Fibroblast of skin of left quadriceps (primary cell): ENCODE measurements around the gene LAMC3.
A peak's percentile ranks its signal among the peaks of the same experiment; 100 is the strongest.

ENCODE experiments used
- DNase-seq, 2 experiments: peaks; one replicate each; pipeline ENCODE4 v3.0.0-alpha.2; 2013; ENCODE audit warnings: low read depth in 2 of 2

The LAMC3 gene

DNA sequence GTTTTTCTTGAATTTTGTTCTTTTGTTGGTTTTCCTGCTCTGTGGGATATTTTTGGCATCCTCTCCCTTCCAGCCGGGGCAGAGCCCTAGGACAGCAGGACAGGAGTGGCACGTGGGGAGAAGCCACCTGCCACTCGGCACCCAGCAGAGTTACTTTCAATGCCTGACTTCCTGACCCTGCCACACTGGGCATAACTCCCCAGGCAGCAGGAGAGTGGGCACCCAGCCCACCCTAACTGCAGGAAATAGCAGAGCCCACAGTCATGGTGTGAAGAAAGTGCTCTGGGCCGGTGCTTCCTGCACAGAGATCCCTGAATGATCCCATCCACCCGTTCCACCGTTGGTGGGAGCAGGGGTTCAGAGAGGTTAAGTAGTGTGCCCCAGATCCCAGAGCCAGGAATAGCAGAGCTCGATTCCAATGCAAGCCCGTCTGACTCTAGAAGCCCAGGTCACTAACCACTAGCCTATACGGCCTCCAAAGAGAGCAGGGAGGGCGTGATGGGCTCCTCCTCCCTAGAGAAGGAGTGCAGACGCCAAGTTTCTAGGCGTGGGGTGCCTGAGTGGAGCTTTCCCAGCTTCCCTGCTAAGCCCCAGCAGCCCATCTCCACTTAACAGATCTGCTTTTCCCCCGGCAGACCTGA, 108.3 kb downstream of the LAMC3 start:
- DNase-seq = no peak

DNA sequence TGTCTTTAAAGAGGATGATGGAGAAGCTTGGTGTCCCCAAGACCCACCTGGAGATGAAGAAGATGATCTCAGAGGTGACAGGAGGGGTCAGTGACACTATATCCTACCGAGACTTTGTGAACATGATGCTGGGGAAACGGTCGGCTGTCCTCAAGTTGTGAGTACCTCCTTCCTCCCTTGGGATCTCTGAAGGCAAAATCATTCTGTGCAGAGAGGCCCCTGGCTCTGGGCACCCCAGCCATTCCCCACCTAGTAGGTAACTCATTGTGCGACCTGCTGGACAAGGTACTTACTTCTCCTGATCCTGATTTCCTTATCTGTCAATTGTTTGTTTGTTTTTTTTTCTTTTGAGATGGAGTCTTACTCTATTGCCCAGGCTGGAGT, 108.8 kb downstream of the LAMC3 start:
- DNase-seq = no peak

- no peak for DNase-seq
These were observed 110.6 kb downstream of the LAMC3 start for GRCh38 chr9:131119600-131119999.

- DNase-seq = no peak
These were observed 111.8 kb downstream of the LAMC3 start for GRCh38 chr9:131120620-131121228.

GRCh38 chr9:131121346-131121745, 112.4 kb downstream of the LAMC3 start:
- DNase-seq = no peak

- DNase-seq = no peak
These were observed 113.2 kb downstream of the LAMC3 start for GRCh38 chr9:131122158-131122557.

DNA sequence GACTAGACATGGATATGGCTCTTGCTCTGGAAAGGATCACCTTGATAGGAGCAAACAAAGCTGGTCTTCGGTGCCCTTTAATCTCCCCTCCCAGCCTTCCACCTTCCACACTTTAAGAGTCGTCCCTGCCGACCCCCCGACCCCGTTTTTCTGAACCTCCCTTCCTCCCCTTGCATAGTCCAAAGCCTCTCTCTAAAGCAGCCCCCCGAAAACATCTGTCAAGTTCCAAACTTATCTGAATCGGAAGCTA, 116.0 kb downstream of the LAMC3 start:
- no peak for DNase-seq

GRCh38 chr9:131125288-131126058, 116.5 kb downstream of the LAMC3 start, which contains the start of gene NUP214:
TSS of gene NUP214 (plus strand) at chr9:131125586. CDS start at chr9:131125705, 119 bp downstream.
- peak; percentile 93 to 94 for DNase-seq

DNA sequence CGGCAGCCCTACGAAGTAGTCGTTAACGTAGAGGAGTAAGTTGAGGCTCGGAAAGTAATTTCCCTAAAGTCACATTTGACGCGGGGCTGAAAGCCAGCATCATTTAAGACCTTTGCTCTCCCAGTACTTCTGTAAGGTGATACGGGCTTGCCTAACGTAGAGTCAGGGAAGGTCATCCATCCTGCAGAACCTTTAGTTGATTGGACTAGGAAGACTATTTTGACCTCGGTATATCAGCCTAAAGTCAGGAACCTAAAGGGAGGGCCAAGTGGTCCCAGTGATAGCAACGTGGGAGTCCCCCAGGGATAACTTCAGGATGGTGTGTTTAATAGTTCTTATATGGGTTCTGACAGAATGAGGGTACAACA, 117.1 kb downstream of the LAMC3 start:
- DNase-seq = no peak

DNA sequence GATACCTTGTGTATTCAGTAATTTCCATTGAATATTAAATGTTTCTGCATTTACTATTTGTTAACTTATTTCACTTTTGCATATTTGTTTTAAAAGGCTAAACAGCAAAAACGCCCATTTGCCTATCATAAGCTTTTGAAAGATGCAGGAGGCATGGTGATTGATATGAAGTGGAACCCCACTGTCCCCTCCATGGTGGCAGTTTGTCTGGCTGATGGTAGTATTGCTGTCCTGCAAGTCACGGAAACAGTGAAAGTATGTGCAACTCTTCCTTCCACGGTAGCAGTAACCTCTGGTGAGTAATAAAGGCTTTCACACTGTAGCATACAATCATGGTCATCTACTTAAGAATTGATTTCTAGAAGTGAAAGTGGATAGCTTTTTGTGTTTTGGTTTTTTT, 120.2 kb downstream of the LAMC3 start:
- DNase-seq = no peak

DNA sequence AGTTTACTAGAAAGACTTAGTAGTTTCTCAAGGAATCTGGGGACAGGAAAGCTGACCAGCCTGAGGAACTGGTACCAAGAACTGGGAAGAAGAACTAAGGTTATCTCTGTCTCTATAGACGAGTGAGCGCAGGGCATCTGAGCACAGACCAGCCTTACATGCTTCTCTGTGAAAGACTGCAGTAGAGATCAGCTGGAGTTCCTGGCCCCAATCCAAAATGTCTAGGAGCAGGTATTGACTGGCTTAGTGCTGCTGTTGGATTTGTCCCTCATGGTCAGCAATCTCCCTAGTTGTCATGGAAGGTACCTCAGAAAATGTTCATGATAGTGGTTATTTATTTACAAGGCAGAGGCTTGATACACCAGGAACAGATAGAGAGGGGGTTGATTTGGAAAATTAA, 129.7 kb downstream of the LAMC3 start:
- no peak for DNase-seq

GRCh38 chr9:131140112-131140511, 131.1 kb downstream of the LAMC3 start:
- no peak for DNase-seq

GRCh38 chr9:131140550-131140949, 131.6 kb downstream of the LAMC3 start:
- no peak for DNase-seq

DNA sequence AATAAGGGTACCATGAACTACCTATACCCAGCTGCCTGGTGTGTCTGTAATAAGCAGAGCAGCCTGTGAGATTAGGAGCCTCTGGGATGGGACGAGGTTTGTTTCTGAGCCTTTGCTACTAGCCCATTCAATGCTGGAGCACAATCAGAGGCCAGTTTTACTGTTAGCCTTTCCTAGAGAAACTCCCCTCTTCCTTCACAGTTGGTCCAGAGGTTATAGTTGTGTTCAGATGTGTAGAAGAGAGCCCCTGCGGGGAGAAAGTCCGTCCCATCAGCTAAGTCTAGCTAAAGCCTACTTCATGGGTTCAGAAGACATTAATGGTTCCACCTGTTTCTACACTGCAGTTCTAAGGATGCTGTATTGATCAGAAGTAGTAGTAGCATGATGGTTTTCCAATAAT, 133.2 kb downstream of the LAMC3 start:
- no peak for DNase-seq
